Neural progenitor cell (in vitro differentiated cells): ENCODE measurements around the gene NSRP1.

Experiments used
- EZH2 ChIP-seq: fragments of 200-600 bp; sonication (generic); IDR thresholded peaks from 2 replicates; pipeline ENCODE4 v1.6.1; 2017; ENCODE audit warnings: antibody characterized with exemption, mild to moderate bottlenecking, moderate library complexity
- EZH2phosphoT487 ChIP-seq: fragments of 200-600 bp; sonication (generic); IDR thresholded peaks from 2 replicates; pipeline ENCODE4 v1.6.1; 2017; ENCODE audit warnings: antibody characterized with exemption
- TF ChIP-seq, protein P1 (sequence below): fragments of 200-600 bp; sonication (generic); IDR thresholded peaks from 2 replicates; pipeline ENCODE4 v1.5.1; 2017; ENCODE audit warnings: antibody characterized with exemption, mild to moderate bottlenecking

DNA sequence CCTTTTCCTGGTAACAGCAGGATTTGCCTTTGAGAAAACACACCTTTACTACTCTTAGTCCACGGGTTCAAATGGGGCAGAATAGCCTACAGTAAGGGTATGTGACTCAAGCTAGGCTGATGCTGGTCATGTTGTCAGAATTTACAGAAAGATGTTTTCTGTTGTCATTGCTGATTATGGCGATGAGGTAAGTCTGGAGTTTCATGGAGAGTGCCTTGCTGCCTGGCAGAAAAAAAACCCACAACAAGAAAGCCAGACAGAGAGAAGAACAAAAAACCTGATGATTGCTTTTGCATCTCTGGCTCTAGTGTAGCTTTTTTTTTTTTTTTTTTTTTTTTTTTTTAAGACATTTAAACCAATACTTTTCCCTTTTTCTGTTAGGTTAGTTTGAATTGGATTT is 71.0 kb downstream of the NSRP1 start:
- TF ChIP-seq, protein P1, sequence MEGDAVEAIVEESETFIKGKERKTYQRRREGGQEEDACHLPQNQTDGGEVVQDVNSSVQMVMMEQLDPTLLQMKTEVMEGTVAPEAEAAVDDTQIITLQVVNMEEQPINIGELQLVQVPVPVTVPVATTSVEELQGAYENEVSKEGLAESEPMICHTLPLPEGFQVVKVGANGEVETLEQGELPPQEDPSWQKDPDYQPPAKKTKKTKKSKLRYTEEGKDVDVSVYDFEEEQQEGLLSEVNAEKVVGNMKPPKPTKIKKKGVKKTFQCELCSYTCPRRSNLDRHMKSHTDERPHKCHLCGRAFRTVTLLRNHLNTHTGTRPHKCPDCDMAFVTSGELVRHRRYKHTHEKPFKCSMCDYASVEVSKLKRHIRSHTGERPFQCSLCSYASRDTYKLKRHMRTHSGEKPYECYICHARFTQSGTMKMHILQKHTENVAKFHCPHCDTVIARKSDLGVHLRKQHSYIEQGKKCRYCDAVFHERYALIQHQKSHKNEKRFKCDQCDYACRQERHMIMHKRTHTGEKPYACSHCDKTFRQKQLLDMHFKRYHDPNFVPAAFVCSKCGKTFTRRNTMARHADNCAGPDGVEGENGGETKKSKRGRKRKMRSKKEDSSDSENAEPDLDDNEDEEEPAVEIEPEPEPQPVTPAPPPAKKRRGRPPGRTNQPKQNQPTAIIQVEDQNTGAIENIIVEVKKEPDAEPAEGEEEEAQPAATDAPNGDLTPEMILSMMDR, result no peak
- TF ChIP-seq EZH2, result no peak
- TF ChIP-seq EZH2phosphoT487, result no peak
